Loucy (cell line): ENCODE measurements around the gene CACNA1C.

Source experiments
- H2AFZ ChIP-seq: fragments of 200-600 bp; sonication (generic); 2 replicates; pipeline ENCODE4 v1.6.0; 2016; ENCODE audit warnings: antibody characterized with exemption, mild to moderate bottlenecking, low read length, moderate library complexity
- H3F3A ChIP-seq: fragments of 200-600 bp; 2 replicates; pipeline ENCODE4 v1.6.0; 2016; ENCODE audit warnings: antibody characterized with exemption, low read depth, mild to moderate bottlenecking
- H3K27me3 ChIP-seq: fragments of 200-600 bp; sonication (generic); 2 replicates; pipeline ENCODE4 v1.6.1; 2014; ENCODE audit warnings: low read length, mild to moderate bottlenecking; ENCODE audit not compliant: insufficient read depth, poor library complexity, severe bottlenecking
- H3K36me3 ChIP-seq: fragments of 200-600 bp; sonication (generic); 2 replicates; pipeline ENCODE4 v1.6.1; 2016; ENCODE audit warnings: low read length; ENCODE audit not compliant: insufficient read depth
- H3K4me1 ChIP-seq: fragments of 200-600 bp; sonication (generic); 2 replicates; pipeline ENCODE4 v1.5.1; 2014; ENCODE audit warnings: low read length, mild to moderate bottlenecking; ENCODE audit not compliant: insufficient read depth, poor library complexity, severe bottlenecking
- H3K4me2 ChIP-seq: fragments of 200-600 bp; sonication (generic); 2 replicates; pipeline ENCODE4 v1.6.0; 2014; ENCODE audit warnings: antibody characterized with exemption, low read length, low read depth, mild to moderate bottlenecking; ENCODE audit not compliant: poor library complexity, severe bottlenecking
- H3K4me3 ChIP-seq: fragments of 200-600 bp; sonication (generic); 2 replicates; pipeline ENCODE4 v1.5.1; 2014; ENCODE audit warnings: low read length, mild to moderate bottlenecking, mixed read lengths; ENCODE audit not compliant: poor library complexity, severe bottlenecking
- H3K79me2 ChIP-seq: fragments of 200-600 bp; sonication (generic); 2 replicates; pipeline ENCODE4 v1.6.1; 2014; ENCODE audit warnings: low read length; ENCODE audit not compliant: insufficient read depth
- H3K9ac ChIP-seq: fragments of 200-600 bp; sonication (generic); 2 replicates; pipeline ENCODE4 v1.6.0; 2014; ENCODE audit warnings: mild to moderate bottlenecking, low read depth, low read length, moderate library complexity; ENCODE audit not compliant: poor library complexity, severe bottlenecking
- H3K9me2 ChIP-seq: fragments of 200-600 bp; sonication (generic); replicated peaks from 2 replicates; pipeline ENCODE4 v1.6.1; 2016; ENCODE audit warnings: low read depth, low read length, mixed read lengths
- H3K9me3 ChIP-seq: fragments of 200-600 bp; sonication (generic); 2 replicates; pipeline ENCODE4 v1.6.1; 2014; ENCODE audit warnings: mild to moderate bottlenecking, antibody characterized with exemption, low read length, low read depth; ENCODE audit not compliant: insufficient read depth
- H4K20me1 ChIP-seq: fragments of 200-600 bp; sonication (generic); 2 replicates; pipeline ENCODE4 v1.6.0; 2014; ENCODE audit warnings: antibody characterized with exemption, low read length, mild to moderate bottlenecking; ENCODE audit not compliant: insufficient read depth, poor library complexity, severe bottlenecking
- EZH2phosphoT487 ChIP-seq: fragments of 200-600 bp; IDR thresholded peaks from 2 replicates; pipeline ENCODE4 v1.6.1; 2018; ENCODE audit warnings: antibody characterized with exemption, mild to moderate bottlenecking, moderate library complexity, borderline replicate concordance
- TF ChIP-seq, protein P1 (sequence below): fragments of 200-600 bp; sonication (generic); conservative IDR thresholded peaks from 2 replicates; pipeline ENCODE4 v1.5.1; 2014; ENCODE audit warnings: mild to moderate bottlenecking, antibody characterized with exemption, low read length

Gene CACNA1C

DNA sequence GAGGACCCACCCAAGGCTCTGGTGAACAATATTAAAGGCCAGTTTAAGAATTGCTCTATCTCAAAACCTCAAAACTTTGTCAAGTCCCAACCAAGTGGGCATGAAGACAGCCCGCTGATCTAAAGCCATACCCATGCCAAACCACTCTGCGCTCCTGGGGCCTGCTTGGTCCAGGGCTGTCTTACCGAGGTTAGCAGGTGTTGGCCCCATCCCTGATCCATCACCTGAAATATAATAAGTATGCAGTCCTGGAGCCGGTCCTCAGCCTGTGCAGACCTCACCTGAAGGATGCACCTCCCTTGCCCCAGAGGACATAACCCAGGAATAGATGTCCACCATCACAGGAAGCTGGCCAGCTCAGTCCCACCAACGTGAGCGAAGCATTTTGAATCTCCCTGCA lies 543.7 kb downstream of the CACNA1C start:
- no peaks in the 10 kb centered on the region for H3K9me2 ChIP-seq
- no peaks in the 10 kb centered on the region for H4K20me1 ChIP-seq
- no peaks in the 10 kb centered on the region for H3F3A ChIP-seq
- no peaks in the 10 kb centered on the region for H3K4me1 ChIP-seq
- no peak overlapping the region for H2AFZ ChIP-seq
- H3K4me3 ChIP-seq, result no peak overlapping the region
- no peaks in the 10 kb centered on the region for H3K36me3 ChIP-seq
- no peaks in the 10 kb centered on the region for H3K79me2 ChIP-seq
- no peak overlapping the region for H3K4me2 ChIP-seq
- no peak overlapping the region for H3K9ac ChIP-seq
- H3K27me3 ChIP-seq, result no peaks in the 10 kb centered on the region
- peaks cover 5% of the 10 kb centered on the region; the same call in 1 of the 2 replicates for H3K9me3 ChIP-seq
- TF ChIP-seq, protein P1, sequence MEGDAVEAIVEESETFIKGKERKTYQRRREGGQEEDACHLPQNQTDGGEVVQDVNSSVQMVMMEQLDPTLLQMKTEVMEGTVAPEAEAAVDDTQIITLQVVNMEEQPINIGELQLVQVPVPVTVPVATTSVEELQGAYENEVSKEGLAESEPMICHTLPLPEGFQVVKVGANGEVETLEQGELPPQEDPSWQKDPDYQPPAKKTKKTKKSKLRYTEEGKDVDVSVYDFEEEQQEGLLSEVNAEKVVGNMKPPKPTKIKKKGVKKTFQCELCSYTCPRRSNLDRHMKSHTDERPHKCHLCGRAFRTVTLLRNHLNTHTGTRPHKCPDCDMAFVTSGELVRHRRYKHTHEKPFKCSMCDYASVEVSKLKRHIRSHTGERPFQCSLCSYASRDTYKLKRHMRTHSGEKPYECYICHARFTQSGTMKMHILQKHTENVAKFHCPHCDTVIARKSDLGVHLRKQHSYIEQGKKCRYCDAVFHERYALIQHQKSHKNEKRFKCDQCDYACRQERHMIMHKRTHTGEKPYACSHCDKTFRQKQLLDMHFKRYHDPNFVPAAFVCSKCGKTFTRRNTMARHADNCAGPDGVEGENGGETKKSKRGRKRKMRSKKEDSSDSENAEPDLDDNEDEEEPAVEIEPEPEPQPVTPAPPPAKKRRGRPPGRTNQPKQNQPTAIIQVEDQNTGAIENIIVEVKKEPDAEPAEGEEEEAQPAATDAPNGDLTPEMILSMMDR, result no peak
- TF ChIP-seq EZH2phosphoT487, result no peak

DNA sequence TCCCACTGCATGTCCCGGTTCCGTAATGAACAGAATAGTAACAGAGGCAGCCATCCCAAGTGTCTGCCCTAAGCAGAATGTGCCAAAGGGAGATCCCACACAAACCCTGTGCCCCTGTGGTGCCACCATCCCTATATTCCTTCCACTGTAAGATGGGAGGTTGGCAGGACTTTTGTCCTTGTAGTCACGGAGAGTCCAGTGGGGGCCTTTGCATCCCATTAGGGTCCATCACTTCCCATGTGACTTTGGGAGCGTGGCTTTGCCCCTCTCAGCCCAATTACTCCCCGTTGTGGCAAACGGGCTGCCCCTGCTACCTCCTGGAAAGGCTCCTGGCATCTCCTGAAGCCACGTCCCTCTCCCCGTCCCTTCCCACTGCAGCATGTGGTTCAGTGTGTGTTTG lies 552.5 kb downstream of the CACNA1C start:
- Histone ChIP-seq H3K36me3 (no peaks in the 10 kb centered on the region), H3K9ac (no peak overlapping the region), H2AFZ (no peak overlapping the region), H3K4me3 (no peak overlapping the region), H3K9me2 (no peaks in the 10 kb centered on the region), H4K20me1 (no peaks in the 10 kb centered on the region), H3K79me2 (no peaks in the 10 kb centered on the region), H3K4me2 (no peak overlapping the region), H3K4me1 (no peaks in the 10 kb centered on the region), H3K27me3 (no peaks in the 10 kb centered on the region), H3K9me3 (no peaks in the 10 kb centered on the region), H3F3A (no peaks in the 10 kb centered on the region)
- TF ChIP-seq EZH2phosphoT487, result no peak
- TF ChIP-seq, protein P1, result no peak

DNA sequence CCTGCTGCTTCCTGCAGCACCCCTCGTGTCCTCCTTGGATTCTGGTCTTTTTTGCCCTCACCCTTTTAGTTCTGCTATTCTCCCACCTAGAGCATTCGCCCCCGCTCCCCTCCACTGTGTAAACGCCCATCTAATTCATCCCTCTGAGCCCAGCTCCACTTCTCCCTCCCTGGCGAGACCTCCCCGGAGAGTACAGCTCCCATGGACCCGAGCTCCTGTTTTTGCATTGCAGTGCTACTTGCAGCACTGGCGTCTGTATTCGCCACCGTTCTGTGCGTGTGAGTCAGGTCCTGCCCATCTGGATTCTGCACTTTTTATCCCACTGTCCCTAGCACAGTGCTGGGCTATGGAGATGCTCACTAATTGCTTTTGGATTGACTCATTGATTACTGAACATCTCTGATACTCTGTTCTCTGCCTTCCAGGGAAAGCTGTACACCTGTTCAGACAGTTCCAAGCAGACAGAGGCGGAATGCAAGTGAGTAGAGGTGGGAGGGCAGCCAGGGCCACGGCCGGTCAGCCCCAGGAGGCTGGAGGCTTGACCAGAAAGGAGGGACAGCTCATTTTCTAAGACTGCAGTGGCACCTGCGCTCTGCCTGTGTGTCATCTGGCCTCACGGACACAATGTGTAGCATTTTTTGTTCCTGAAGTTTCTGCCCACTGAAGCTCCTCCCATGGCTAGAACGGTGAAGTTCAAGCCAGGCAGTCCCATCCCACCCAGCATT lies 553.6 kb downstream of the CACNA1C start:
- H3K27me3 ChIP-seq, result no peaks in the 10 kb centered on the region
- H3K79me2 ChIP-seq, result no peaks in the 10 kb centered on the region
- no peaks in the 10 kb centered on the region for H3K4me1 ChIP-seq
- TF ChIP-seq, protein P1, result no peak
- TF ChIP-seq EZH2phosphoT487, result no peak
- no peaks in the 10 kb centered on the region for H3K9me2 ChIP-seq
- no peaks in the 10 kb centered on the region for H3K9me3 ChIP-seq
- H2AFZ ChIP-seq, result no peak overlapping the region
- H3F3A ChIP-seq, result no peaks in the 10 kb centered on the region
- no peak overlapping the region for H3K9ac ChIP-seq
- no peak overlapping the region for H3K4me3 ChIP-seq
- no peak overlapping the region for H3K4me2 ChIP-seq
- H3K36me3 ChIP-seq, result no peaks in the 10 kb centered on the region
- H4K20me1 ChIP-seq, result no peaks in the 10 kb centered on the region
